GM21737 (cell line): ENCODE measurements around the gene ZNF865.

Source experiments
- ATAC-seq: cut with Tn5 transposase; IDR thresholded peaks from one replicate; pipeline ENCODE4 v1.9.1; 2021; ENCODE audit warnings: mild to moderate bottlenecking, moderate library complexity; ENCODE audit not compliant: unreplicated experiment

ZNF865 gene

DNA sequence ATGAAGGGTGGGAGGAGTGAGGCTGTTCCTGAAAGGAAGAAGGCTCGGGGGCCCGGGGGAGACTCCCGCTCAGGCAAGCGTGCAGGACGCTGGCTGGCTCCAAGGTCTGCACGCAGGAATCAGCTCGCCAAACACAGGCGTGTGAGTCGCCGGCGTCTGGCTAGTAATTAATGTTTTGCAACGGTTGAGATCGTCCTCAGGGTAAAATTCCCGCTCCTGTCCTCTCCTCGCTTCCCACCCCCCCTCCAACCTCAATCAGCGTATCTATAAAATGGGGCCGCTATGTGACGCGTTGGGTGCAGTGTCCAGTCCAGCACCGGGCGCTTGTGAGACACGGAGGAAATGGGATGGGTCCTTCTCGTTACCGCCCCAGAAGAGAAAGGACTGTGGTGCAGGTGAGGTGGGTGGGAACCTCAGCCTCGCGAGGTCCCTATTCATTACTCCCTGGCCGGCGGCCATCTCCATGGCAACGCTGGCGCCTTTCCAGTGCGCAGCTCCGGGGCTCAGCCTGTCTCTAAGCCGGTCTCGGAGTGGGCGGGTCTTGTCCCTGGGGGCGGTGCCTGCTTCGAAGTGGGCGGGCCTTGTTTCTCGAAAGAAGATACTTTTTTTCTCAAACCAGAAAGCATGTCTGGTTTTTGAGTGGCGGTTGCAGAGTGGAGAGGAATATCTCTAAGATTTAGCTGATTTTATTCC, 18.3 kb upstream of the ZNF865 start:
- ATAC-seq = peak; percentile 72

DNA sequence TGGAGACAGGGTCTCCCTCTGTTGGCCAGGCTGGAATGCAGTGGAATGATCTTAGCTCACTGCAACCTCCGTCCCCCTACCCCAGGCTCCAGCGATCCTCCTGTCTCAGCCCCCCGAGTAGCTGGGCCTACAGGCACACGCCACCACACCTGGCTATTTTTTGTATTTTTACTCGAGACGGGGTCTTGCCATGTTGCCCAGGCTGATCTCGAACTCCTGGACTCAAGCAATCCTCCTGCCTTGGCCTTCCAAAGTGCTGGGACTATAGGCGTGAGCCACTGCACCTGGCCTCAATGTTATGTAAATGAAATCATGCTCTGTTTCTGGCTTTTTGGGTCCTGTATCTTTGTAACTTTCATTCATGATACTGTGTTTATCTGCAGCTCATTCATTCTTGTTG, 16.7 kb upstream of the ZNF865 start:
- no peak for ATAC-seq

DNA sequence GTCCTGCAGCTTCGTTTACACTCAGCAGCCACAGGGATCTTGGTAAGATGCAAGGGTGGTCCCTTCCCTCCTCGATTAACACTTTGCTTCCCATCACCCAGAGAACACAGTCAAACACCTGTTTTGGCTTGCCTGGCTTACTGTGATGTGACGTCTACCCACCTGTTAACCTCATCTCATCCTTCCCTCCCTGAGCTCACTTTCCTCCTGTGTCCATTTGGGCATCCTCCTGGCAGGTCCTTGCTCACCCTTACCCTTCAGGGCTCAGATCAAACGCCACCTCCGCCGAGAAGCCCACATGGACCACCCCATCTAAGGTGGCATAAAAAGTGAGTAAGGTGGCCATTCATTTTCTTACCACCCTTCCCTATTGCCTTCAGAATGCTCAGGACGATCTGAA, 15.3 kb upstream of the ZNF865 start:
- no peak for ATAC-seq

DNA sequence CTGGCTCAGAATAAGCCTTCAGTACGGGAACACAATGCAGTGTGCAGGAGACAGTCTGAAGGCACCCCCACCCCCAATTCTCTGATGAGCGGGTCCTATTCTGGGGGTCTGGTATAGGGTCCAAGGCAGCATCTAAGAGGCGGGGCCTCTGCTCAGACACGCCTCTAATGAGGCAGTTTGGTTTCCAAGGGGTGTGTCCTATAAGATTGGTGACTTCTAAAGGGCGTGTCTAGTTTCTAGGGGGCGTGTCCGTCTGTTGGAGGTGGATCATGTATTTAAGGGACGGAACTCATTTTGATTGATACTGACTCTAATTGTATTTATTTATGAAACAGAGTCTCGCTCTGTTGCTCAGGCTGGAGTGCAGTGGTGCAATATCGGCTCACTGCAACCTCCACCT, 14.8 kb upstream of the ZNF865 start:
- no peak for ATAC-seq

DNA sequence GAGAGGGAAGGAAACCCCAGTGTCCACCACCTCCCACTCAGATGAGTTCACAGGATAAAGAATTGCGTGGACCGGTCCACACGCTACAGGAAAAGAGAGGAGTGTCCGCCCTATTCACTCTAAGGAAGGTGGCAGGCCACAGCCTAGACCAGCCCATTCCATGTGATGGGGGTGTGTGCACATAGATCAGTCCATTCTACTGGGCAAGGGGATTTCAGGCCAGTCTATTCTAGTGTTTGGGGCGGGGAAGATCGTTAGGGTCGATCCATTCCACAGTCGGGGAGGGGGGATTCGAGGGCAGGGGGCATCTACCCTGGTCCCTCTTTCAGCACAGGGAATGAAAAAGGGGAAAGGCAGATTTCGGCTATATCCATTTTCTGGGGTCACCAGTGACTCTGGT, 13.9 kb upstream of the ZNF865 start:
- no peak for ATAC-seq

DNA sequence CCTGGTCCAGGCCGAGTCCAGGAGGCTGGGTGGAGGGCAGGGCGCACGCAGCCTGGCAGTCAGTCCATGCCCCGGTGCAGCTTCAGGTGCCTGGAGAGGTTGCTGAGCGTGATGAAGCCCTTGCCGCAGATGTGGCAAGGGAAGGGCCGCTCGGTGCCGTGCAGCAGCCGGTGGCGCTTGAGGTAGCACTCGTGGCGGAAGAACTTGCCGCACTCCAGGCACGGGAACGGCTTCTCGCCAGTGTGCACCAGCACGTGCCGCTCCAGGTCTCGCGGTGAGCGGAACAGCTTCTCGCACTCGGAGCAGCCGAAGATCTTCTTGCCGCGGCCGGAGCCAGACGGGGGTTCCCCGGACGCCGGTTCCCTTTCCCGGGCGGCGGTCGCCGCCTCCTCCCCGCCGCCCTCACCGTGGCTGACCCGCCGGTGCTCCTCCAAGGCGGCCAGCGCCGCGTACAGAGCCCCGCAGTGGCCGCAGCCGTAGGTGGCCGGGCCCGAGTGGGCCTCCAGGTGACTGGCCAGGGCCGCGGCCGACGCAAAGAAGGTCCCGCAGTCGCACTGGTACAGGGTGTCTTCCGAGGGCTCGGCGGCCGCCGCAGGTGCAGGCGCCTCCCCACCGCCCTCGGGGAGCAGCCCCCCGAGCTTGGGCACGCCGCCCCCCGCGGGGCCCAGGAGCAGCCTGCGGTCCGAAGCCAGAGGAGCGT, 12.9 kb upstream of the ZNF865 start:
- no peak for ATAC-seq

DNA sequence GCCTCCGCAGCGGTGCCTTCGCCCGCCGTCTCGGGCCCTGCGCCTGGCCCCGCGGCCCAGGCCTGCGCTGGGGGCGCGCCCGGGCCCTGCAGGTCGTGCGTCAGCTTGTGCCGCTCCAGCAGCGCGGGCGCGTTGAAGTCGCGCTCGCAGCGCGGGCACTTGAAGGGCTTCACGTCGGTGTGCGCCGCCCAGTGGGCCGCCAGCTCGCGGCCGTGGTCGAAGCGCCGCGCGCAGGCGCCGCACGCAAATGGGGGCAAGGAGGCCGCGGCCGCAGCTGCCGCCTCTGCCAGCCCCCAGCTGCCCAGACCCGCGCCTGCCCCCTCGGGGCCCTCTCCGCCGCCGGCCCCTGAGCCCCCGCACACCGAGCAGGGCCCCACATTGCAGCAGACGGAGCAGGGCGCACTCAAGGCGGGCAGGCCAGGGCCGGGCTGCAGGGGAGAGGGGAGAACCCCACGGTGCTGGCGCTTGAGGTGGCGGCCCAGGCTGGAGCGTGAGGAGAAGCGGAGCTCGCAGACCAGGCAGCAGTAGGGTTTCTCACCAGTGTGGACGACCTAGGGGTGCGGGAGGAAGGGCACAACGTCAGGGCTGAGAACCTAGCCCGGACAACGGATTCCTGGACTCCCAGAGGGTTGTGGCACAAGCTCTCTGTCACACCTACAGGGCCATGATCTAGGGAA, 12.2 kb upstream of the ZNF865 start:
- no peak for ATAC-seq

DNA sequence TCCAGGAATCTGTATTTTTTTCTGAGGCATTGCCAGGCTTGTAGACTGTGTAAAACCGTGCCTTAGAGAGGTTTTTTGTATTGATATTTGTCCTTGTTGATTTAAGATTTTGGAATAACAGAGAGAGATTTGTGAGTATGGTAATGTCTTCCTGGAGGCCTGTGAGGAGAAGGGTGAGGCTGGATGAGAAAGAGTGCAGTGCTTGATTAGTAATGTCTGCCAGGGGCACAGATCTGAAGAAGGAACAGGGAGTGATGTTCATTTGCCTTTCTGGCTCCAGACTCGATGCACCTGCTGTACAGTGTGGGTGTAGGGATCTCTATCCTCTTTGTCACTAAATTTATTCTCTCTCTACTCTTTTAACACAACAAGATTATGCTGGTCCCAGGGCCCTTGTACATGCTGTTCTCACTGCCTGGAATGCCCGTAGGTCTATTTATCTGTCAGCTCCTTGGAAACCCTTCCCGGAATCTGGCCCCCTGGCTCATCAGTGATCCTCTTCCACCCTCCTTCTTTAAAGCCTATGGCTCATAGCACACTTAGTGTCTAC, 10.4 kb upstream of the ZNF865 start:
- no peak for ATAC-seq

DNA sequence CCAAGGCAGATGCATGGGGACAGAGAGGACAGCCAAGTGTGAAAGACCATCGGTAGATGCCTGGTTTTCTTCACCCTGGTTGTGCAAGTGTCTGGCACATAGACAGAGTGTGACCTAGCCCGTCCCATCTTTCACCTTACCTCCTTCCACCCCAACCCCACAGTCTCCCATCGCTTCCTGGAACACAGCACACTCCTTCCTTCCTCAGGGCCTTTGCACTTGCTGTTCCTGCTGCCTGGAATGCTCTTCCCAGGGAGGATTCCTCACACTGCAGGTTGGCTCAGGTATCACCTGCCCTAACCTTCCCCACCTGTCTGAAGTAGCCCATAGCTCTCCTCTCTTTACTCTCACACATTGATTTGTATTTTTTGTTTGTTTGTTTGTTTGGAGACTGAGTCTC, 9.1 kb upstream of the ZNF865 start:
- no peak for ATAC-seq

DNA sequence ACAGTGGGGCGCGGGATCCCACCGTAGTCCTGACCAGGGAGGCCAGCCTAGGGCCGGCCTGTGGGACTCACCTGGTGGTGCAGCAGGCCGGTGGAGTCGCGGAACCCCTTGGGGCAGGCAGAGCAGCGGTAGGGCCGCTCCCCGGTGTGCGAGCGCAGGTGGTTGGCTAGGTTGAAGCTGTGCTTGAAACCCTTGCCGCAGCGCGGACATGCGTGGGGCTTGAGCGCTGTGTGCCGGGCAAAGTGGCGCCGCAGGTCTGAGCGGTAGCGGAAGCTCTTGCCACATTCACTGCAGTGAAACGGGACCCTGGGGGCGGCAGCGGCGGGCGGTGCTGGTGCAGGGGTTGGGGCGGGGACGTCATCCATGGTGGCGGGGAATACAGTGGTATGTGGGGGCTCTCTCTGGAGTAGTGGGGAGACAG, 7.9 kb upstream of the ZNF865 start:
- no peak for ATAC-seq

DNA sequence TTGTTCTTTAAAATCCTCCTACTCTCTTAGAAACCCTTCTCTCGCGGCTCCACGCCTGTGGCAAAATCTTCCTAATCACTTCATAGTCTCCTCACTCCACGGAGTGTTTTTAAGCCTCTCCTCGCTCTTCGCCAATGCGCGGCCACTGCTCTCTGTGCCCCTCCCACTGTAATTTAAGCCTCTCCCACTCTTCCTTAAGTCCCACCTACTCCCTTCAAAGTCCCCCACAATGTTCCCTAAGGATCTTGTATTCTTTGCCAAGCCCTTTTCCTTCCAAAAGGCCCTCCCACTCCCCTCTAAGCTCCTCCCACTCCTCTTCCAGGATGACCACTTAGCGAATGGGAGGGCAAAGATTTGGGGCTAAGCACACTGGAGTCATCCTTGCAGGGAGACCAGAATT, 7.4 kb upstream of the ZNF865 start:
- ATAC-seq = no peak

DNA sequence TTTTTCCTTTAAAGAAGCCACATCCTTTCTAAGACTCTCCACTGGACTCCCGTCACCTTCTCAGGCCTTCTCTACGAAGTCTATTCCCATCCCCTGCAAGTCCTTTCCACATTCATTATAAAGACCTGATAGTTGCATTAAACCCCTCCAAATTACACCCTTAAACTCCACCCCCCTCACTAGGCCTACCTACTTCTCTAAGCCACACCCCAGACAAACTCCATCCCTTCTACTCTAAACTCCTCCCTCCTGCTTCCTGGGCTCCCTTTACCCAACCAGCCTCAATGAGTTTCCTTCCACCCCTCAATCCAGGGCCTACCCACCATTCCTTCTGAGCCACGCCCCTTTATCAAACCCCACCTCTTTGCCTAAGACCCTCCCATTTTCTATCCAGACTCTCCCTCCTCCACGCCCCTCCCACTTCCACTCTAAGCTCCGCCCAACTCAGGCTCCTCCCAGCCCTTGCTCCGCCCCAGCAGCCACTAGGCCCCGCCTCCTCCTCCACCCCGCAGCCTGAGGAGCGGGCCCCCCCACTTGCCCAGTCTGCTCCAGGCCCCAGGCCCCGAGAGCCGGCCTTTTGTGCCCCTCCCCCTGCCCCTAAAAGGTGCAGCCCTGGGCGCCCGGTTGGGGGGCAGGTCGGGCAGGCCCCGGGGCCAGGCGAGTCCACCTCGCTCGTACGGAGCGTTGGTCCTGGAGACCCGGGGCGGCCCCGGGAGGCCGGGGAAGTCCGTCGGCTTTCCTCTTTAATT, 6.6 kb upstream of the ZNF865 start:
- ATAC-seq = peak; percentile 50

DNA sequence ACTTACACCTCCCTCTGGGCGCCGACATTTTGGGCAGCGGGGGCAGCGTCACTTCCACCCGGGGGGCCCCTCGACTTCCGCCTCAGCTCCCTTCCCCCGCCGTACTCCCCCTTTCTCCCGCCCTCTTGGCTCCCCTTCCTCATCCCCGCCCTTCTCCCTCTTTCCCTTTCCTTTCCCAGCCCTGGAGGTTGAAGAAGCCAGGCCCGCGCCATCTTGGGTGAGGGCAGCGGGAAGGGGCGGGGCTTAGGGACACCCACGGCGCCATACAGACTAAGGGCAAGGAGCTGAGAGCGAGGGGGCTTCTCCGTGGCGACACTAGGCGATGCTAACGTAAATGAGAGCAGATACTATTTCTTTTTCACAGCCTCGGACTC, 6.0 kb upstream of the ZNF865 start, which contains the start of gene FIZ1:
TSS of gene FIZ1 (minus strand) at position 50 of the 374 bp plus-strand sequence. CDS start 1,652 bp downstream, outside the sequence.
- peak; percentile 51 for ATAC-seq

DNA sequence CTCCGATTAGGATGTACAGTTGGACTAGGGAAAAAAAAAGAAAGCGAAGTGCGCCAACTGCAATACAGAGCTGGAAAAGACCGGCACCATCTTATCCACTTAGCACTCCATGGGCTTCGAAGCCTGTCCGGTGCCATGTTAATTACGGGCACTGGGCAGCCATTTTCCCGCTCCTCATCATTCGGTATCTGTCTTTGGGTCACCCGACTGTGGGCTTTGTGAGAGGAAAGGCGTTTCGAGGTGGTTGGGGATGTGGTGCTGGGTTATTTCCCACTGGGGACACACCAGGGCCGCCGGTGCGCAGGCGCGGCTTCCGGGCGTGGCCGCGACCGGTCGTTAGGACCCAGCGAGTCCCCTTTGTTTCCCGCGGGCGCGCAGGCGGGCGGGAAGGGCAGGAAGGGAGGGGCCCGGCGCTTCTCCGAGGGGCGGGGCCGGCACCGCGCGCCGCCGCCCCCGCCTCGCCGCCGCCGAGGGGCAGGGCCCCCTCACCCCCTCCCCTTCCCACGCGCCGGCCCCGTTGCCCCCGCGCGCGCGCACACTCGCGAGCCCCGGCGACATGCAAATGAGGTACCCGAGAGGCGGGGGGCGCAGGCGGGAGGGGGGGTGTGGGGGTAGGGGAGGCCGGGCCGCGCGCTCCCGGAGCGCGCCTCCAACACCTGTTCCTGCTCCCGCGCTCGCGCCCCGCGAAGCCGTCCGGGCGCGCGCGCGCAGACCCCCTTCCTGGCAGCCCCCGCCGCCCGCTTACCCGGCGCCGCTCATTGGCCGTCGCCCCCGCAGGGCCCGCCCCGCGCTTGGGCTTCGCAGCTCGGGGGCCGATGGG, 5.4 kb upstream of the ZNF865 start, which contains the start of gene ZNF524:
TSS of gene ZNF524 (plus strand) at position 447 of the 820 bp plus-strand sequence. CDS start 1,825 bp downstream, outside the sequence.
- ATAC-seq = peak; percentile 32

DNA sequence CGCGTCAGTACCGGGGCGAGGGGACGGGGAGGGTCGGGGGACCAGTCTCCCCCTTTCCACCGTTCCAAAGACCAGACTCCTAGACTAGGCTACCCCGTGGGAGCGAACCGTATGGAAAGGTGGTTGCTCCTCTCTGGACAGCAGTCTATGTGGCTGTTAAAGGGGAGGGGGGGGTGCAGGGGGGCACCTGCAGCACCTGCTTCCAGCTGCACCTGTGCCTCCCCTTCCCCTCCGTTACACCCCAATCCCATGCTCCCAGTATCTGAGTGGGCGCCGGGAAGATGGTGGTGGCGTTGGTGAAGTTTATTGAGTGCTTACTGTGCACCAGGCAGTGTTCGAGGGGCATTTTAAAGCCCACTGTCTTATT, 4.8 kb upstream of the ZNF865 start:
- ATAC-seq = no peak

DNA sequence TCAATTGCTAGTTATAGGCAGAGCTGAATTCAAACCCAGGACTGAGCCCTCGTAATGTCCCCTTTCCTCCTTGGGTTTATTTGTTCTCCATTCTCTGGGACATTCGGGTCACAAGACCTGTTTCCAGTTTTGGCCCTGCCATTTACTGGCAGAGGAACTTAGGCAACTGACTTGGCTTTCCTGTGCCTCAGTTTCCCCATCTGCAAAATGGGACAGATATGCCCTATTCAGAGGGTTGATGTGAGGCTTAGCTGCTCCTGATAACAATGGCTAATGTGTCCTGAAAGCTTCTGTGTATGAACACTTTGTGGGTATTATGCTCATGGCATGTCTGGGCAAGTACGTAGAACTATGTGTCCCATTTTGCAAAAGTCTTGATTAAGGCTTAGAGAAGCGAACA, 4.4 kb upstream of the ZNF865 start:
- ATAC-seq = no peak

DNA sequence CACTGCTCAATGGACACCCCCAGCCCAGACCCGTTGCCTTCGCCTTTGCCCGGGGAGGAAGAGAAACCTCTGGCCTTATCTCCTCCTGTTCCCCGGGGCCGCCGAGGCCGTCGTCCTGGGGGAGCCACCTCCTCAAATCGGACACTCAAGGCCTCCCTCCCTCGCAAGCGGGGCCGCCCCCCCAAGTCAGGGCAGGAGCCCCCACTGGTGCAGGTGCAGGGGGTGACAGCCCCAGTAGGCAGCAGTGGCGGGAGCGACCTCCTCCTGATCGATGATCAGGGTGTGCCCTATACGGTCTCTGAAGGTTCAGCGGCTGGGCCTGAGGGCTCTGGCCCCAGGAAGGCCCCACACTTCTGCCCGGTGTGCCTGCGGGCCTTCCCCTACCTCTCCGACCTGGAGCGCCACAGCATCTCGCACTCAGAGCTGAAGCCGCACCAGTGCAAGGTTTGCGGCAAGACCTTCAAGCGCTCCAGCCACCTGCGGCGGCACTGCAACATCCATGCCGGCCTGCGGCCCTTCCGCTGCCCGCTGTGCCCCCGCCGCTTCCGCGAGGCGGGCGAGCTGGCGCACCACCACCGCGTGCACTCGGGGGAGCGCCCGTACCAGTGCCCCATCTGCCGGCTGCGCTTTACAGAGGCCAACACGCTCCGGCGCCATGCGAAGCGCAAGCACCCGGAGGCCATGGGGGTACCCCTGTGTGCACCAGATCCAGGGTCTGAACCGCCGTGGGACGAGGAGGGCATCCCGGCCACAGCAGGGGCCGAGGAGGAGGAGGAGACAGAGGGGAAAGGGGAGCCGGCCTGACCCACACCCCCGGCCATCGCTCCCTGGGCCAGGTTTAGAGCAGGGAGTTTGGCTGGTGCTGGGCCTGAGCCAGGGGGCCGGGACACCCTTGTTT, 3.1 kb upstream of the ZNF865 start:
- no peak for ATAC-seq

DNA sequence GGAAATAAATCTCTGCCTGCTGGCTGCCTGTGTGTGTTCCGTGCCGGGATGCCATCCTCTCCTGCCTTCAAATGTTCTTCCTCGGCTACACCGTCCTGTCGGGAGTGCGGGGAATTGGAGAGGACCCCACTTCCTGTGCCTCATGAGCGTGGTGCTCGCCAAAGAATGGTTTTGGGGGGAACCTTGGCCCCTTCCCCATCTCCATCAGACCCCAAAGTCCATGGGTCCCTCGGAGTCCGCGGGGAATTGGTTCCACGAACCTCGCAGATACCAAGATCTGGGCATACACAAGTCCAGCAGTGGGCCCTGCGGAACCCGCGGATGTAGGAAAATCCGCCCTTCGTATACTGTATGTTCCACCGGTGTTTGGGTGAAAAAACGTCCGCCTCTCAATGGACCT, 2.3 kb upstream of the ZNF865 start:
- ATAC-seq = no peak
